ENCODE data around the gene UBXN11. TPM values are rescaled to one million over a fixed set of nuclear protein-coding genes. Genes with fewer than 3 reads are reported as not detected.
A peak's percentile ranks its signal among the peaks of the same experiment; 100 is the strongest.

Gene UBXN11
- polyA plus RNA-seq, 1 donor from 2014 or later, result 18.5 TPM

DNA sequence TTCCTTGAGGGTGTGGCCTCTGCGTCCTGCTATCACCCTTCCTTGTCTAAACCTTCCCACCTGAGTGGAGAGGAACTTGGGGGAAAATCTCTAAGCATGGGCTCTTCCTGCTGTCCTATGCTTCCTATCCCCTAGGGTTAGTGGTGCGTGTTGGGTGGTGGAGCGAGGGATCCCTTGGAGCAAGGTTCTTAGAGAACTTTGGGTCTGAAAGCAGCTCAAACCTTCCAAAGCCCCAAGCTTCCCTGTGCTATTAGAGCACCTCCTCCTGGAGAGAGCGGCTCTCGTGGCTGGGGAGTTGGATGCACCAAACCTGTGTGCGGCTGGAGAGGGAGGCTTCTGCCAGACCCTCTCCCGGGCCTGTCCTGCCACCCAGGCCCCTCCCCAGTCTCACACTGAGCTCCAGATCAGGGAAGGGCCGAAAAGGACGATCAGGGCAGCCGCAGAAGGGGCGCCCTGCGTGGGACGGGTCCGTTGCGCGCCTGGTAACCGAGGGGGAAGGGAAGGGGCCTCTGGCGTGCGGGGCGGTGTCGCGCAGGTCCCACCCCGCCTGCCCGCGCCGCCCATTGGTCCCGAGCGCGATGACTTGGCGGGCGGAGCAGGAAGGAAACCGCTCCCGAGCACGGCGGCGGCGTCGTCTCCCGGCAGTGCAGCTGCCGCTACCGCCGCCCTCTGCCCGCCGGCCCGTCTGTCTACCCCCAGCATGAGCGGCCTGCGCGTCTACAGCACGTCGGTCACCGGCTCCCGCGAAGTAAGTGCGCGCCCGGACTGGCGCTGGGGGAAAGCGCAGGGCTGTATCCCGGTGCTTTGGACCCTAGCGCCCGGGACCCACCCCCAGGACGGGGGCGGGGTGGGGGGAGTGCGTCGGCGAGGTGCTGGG lies 26.7 kb downstream of the UBXN11 start, which contains the start of gene SH3BGRL3:
Gene SH3BGRL3, plus strand, starts transcription at position 631 of the 877 bp plus-strand sequence. Its CDS starts 70 bp downstream, at position 701.
- TF ChIP-seq SMC3 (conservative IDR thresholded peaks at IDR 0.05; ENCODE audit: poor library complexity), result peak; percentile 49
- TF ChIP-seq, protein P1, sequence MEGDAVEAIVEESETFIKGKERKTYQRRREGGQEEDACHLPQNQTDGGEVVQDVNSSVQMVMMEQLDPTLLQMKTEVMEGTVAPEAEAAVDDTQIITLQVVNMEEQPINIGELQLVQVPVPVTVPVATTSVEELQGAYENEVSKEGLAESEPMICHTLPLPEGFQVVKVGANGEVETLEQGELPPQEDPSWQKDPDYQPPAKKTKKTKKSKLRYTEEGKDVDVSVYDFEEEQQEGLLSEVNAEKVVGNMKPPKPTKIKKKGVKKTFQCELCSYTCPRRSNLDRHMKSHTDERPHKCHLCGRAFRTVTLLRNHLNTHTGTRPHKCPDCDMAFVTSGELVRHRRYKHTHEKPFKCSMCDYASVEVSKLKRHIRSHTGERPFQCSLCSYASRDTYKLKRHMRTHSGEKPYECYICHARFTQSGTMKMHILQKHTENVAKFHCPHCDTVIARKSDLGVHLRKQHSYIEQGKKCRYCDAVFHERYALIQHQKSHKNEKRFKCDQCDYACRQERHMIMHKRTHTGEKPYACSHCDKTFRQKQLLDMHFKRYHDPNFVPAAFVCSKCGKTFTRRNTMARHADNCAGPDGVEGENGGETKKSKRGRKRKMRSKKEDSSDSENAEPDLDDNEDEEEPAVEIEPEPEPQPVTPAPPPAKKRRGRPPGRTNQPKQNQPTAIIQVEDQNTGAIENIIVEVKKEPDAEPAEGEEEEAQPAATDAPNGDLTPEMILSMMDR (IDR thresholded peaks at IDR 0.05; ENCODE audit: poor library complexity, severe bottlenecking), result peak; percentile 76
- peak; percentile 65 for TF ChIP-seq POLR2AphosphoS5 (IDR thresholded peaks at IDR 0.05)
- TF ChIP-seq RAD21 (conservative IDR thresholded peaks at IDR 0.05), result no peak
- no peak for TF ChIP-seq EZH2 (IDR thresholded peaks at IDR 0.05; ENCODE audit: borderline replicate concordance, insufficient read depth, low read length, poor library complexity, severe bottlenecking)
- TF ChIP-seq, protein P2, sequence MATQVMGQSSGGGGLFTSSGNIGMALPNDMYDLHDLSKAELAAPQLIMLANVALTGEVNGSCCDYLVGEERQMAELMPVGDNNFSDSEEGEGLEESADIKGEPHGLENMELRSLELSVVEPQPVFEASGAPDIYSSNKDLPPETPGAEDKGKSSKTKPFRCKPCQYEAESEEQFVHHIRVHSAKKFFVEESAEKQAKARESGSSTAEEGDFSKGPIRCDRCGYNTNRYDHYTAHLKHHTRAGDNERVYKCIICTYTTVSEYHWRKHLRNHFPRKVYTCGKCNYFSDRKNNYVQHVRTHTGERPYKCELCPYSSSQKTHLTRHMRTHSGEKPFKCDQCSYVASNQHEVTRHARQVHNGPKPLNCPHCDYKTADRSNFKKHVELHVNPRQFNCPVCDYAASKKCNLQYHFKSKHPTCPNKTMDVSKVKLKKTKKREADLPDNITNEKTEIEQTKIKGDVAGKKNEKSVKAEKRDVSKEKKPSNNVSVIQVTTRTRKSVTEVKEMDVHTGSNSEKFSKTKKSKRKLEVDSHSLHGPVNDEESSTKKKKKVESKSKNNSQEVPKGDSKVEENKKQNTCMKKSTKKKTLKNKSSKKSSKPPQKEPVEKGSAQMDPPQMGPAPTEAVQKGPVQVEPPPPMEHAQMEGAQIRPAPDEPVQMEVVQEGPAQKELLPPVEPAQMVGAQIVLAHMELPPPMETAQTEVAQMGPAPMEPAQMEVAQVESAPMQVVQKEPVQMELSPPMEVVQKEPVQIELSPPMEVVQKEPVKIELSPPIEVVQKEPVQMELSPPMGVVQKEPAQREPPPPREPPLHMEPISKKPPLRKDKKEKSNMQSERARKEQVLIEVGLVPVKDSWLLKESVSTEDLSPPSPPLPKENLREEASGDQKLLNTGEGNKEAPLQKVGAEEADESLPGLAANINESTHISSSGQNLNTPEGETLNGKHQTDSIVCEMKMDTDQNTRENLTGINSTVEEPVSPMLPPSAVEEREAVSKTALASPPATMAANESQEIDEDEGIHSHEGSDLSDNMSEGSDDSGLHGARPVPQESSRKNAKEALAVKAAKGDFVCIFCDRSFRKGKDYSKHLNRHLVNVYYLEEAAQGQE (IDR thresholded peaks at IDR 0.05; ENCODE audit: borderline replicate concordance), result no peak
- no peak for TF ChIP-seq EP300 (conservative IDR thresholded peaks at IDR 0.05; ENCODE audit: poor library complexity, severe bottlenecking)
- TF ChIP-seq TAF1 (IDR thresholded peaks at IDR 0.05; ENCODE audit: low read depth), result peak; percentile 69
- peak; percentile 80 for TF ChIP-seq MXI1 (conservative IDR thresholded peaks at IDR 0.05; ENCODE audit: poor library complexity, severe bottlenecking)
- H3K9ac ChIP-seq (ENCODE audit: low read length), result peak within 1 kb of the TSS; percentile 65
- no peaks in the 10 kb centered on the region for H3K36me3 ChIP-seq (ENCODE audit: insufficient read depth, low read length)

DNA sequence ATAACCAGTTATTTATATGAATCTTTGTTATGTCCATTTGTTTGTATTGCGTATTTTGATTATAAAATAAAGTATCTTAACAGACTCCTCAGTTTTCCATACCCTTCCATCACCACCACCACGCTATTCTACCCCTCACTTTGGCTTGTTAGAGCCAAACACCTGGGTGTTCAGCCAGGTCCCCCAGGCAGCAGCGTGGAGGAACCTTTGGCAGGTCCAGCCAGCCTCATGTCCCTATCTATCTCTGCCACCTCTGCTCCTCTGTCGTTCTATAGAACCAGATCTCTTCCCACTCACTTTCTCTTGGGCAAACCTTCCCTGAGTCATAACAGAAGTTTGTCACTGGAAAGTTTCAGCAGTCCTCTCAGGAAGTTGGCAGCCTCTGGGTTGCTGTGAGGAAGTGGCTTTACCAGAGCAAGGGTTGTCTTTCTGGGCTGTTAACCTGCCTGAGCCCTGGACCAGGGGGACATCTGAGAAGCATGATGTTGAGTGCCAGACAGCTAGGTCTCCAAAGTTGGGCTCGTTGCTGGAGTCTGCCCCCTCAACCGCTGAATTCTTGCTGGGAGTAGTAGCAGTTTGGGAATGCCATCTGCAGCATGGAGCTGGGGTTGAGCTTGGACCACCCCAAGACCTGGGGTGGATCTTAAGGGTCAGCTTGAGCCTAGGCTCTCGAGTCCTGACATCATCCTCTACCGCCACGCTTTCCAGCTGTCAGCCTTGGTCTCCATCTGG lies 27.5 kb downstream of the UBXN11 start:
- Histone ChIP-seq H3K27ac (ENCODE audit: low read length) (no peak overlapping the region), H3K9me2 (ENCODE audit: insufficient read depth, low read length) (no peaks in the 10 kb centered on the region), H3K79me2 (replicated peaks; ENCODE audit: insufficient read depth, low read length) (peaks cover 5% of the 10 kb centered on the region), H4K20me1 (ENCODE audit: insufficient read depth) (no peaks in the 10 kb centered on the region), H3K27me3 (ENCODE audit: insufficient read depth, low read depth, low read length) (no peaks in the 10 kb centered on the region), H2AFZ (ENCODE audit: low read depth, low read length) (peak overlapping the region; percentile 42), H3K36me3 (ENCODE audit: insufficient read depth, low read length) (no peaks in the 10 kb centered on the region), H3K9ac (ENCODE audit: low read length) (no peak overlapping the region), H3K4me3 (ENCODE audit: low read length) (peak overlapping the region; percentile 97), H3K4me2 (ENCODE audit: low read length) (peak overlapping the region; percentile 73), H3K9me3 (ENCODE audit: low read length) (no peaks in the 10 kb centered on the region), H3F3A (ENCODE audit: insufficient read depth, low read length, poor library complexity, severe bottlenecking) (no peaks in the 10 kb centered on the region)
- TF ChIP-seq EP300 (conservative IDR thresholded peaks at IDR 0.05; ENCODE audit: poor library complexity, severe bottlenecking) (no peak), EZH2 (IDR thresholded peaks at IDR 0.05; ENCODE audit: borderline replicate concordance, insufficient read depth, low read length, poor library complexity, severe bottlenecking) (no peak), SMC3 (conservative IDR thresholded peaks at IDR 0.05; ENCODE audit: poor library complexity) (no peak), MXI1 (conservative IDR thresholded peaks at IDR 0.05; ENCODE audit: poor library complexity, severe bottlenecking) (no peak), POLR2AphosphoS5 (IDR thresholded peaks at IDR 0.05) (no peak), RAD21 (conservative IDR thresholded peaks at IDR 0.05) (no peak), TAF1 (IDR thresholded peaks at IDR 0.05; ENCODE audit: low read depth) (no peak)
- TF ChIP-seq, protein P1 (IDR thresholded peaks at IDR 0.05; ENCODE audit: poor library complexity, severe bottlenecking), result no peak
- TF ChIP-seq, protein P2 (IDR thresholded peaks at IDR 0.05; ENCODE audit: borderline replicate concordance), result no peak

More for the DNA sequence above, 26.7 kb downstream of the UBXN11 start, which contains the start of gene SH3BGRL3:
- H3K9me3 ChIP-seq (ENCODE audit: low read length), result no peaks in the 10 kb centered on the region
- no peaks in the 10 kb centered on the region for H4K20me1 ChIP-seq (ENCODE audit: insufficient read depth)
- H3K79me2 ChIP-seq (replicated peaks; ENCODE audit: insufficient read depth, low read length), result peaks cover 5% of the 10 kb centered on the region
- H3K4me3 ChIP-seq (ENCODE audit: low read length), result peak within 1 kb of the TSS; percentile 97
- no peaks in the 10 kb centered on the region for H3F3A ChIP-seq (ENCODE audit: insufficient read depth, low read length, poor library complexity, severe bottlenecking)
- peak within 1 kb of the TSS; percentile 42 for H3K27ac ChIP-seq (ENCODE audit: low read length)
- H3K4me2 ChIP-seq (ENCODE audit: low read length), result peak within 1 kb of the TSS; percentile 73
- peak within 1 kb of the TSS; percentile 42 for H2AFZ ChIP-seq (ENCODE audit: low read depth, low read length)
- H3K9me2 ChIP-seq (ENCODE audit: insufficient read depth, low read length), result no peaks in the 10 kb centered on the region
- H3K27me3 ChIP-seq (ENCODE audit: insufficient read depth, low read depth, low read length), result no peaks in the 10 kb centered on the region

All from neural cell (in vitro differentiated cells).